ENCODE results near the gene ZNF507. TPM values are rescaled to one million over a fixed set of nuclear protein-coding genes. Genes with fewer than 3 reads are reported as not detected.

ZNF507 gene
- total RNA-seq, 1 donor from 2014 or later: 14.7 TPM

GRCh38 chr19:32336259-32337083 is 8.9 kb upstream of the ZNF507 start:
- no peak for DNase-seq (ENCODE audit: low read depth)
- Histone ChIP-seq H3K27me3 (ENCODE audit: insufficient read depth, low read length) (peaks cover 2% of the 10 kb centered on the region), H2AFZ (ENCODE audit: low read depth, low read length) (peak overlapping the region; percentile 2), H3K4me3 (ENCODE audit: insufficient read depth, low read depth, low read length) (no peak overlapping the region), H4K20me1 (ENCODE audit: insufficient read depth, low read length) (no peaks in the 10 kb centered on the region), H3K9me3 (ENCODE audit: insufficient read depth, low read depth, low read length) (no peaks in the 10 kb centered on the region), H3K36me3 (ENCODE audit: insufficient read depth, low read length) (no peaks in the 10 kb centered on the region), H3K9ac (ENCODE audit: low read length) (no peak overlapping the region), H3K4me1 (ENCODE audit: insufficient read depth, low read length) (no peaks in the 10 kb centered on the region), H3K79me2 (ENCODE audit: insufficient read depth, low read length) (no peaks in the 10 kb centered on the region), H3K27ac (ENCODE audit: low read depth, low read length) (no peak overlapping the region), H3K4me2 (ENCODE audit: low read length) (peak overlapping the region; percentile 19)
- Mint-ChIP-seq H3K27me3 (ENCODE audit: low read depth, unreplicated experiment) (peaks cover 28% of the 10 kb centered on the region), H3K4me3 (ENCODE audit: unreplicated experiment) (no peak overlapping the region), H3K9me3 (ENCODE audit: unreplicated experiment) (no peaks in the 10 kb centered on the region), H3K27ac (ENCODE audit: unreplicated experiment) (no peak overlapping the region), H3K4me1 (ENCODE audit: low read depth, unreplicated experiment) (no peaks in the 10 kb centered on the region), H3K36me3 (ENCODE audit: low read depth, unreplicated experiment) (no peaks in the 10 kb centered on the region)
- no peak for TF ChIP-seq CTCF (IDR thresholded peaks at IDR 0.05; ENCODE audit: insufficient read depth, low read depth, low read length)
- FAIRE-seq: no peak

- no peaks in the 10 kb centered on the region for H3K4me1 Mint-ChIP-seq (ENCODE audit: low read depth, unreplicated experiment)
- TF ChIP-seq EZH2 (IDR thresholded peaks at IDR 0.05; ENCODE audit: insufficient read depth, low read length) (no peak), CTCF (IDR thresholded peaks at IDR 0.05; ENCODE audit: insufficient read depth, low read depth, low read length) (no peak)
- Histone ChIP-seq H2AFZ (ENCODE audit: low read depth, low read length) (peak overlapping the region; percentile 2), H3K4me3 (ENCODE audit: insufficient read depth, low read depth, low read length) (no peak overlapping the region), H3K4me1 (ENCODE audit: insufficient read depth, low read length) (no peaks in the 10 kb centered on the region), H3K36me3 (ENCODE audit: insufficient read depth, low read length) (no peaks in the 10 kb centered on the region), H3K27ac (ENCODE audit: low read depth, low read length) (no peak overlapping the region), H4K20me1 (ENCODE audit: insufficient read depth, low read length) (no peaks in the 10 kb centered on the region), H3K79me2 (ENCODE audit: insufficient read depth, low read length) (no peaks in the 10 kb centered on the region), H3K27me3 (ENCODE audit: insufficient read depth, low read length) (peaks cover 5% of the 10 kb centered on the region), H3K9ac (ENCODE audit: low read length) (no peak overlapping the region), H3K4me2 (ENCODE audit: low read length) (peak overlapping the region; percentile 19), H3K9me3 (ENCODE audit: insufficient read depth, low read depth, low read length) (no peaks in the 10 kb centered on the region)
- FAIRE-seq: no peak
- no peaks in the 10 kb centered on the region for H3K9me3 Mint-ChIP-seq (ENCODE audit: unreplicated experiment)
- H3K27ac Mint-ChIP-seq (ENCODE audit: unreplicated experiment): no peak overlapping the region
- no peak for DNase-seq (ENCODE audit: low read depth)
- H3K4me3 Mint-ChIP-seq (ENCODE audit: unreplicated experiment): no peak overlapping the region
- no peaks in the 10 kb centered on the region for H3K36me3 Mint-ChIP-seq (ENCODE audit: low read depth, unreplicated experiment)
- H3K27me3 Mint-ChIP-seq (ENCODE audit: low read depth, unreplicated experiment): peaks cover 28% of the 10 kb centered on the region
These were observed 8.2 kb upstream of the ZNF507 start for GRCh38 chr19:32337084-32337808.

Measured in astrocyte (in vitro differentiated cells and primary cell).